Measurements from ENCODE around the gene ZCCHC14. TPM values are rescaled to one million over a fixed set of nuclear protein-coding genes. Genes with fewer than 3 reads are reported as not detected.

Gene ZCCHC14
- total and polyA plus RNA-seq, 2 of the 8 experiments (the other 6 are each of a cell fraction or from before 2014, with no cell fraction given) = 8.2 to 28.2 TPM

- TF ChIP-seq CHD7 (IDR thresholded peaks at IDR 0.05; ENCODE audit: insufficient replicate concordance, low read length) (no peak), POLR2A (IDR thresholded peaks at IDR 0.05; ENCODE audit: control extremely low read depth in 1 of 2, low read depth in 2 of 2, low read length in 2 of 2) (no peak), NANOG (IDR thresholded peaks at IDR 0.05; ENCODE audit: insufficient read depth, low read depth, low read length, poor library complexity, severe bottlenecking) (no peak), SP2 (IDR thresholded peaks at IDR 0.05; ENCODE audit: low read length) (no peak), ATF3 (IDR thresholded peaks at IDR 0.05; ENCODE audit: insufficient read depth, low read depth, low read length) (no peak)
These were observed 111.9 kb downstream of the ZCCHC14 start (continued) for GRCh38 chr16:87380881-87381280.
